ENCODE measurements around the gene SOWAHB.

SOWAHB gene

GRCh38 chr4:76897536-76898384 lies at the start of gene SOWAHB:
Gene SOWAHB, minus strand, starts transcription at chr4:76898144. Its CDS starts 295 bp downstream, at chr4:76897849.
- H3K27me3 Mint-ChIP-seq (ENCODE audit: low read depth): peaks cover 47% of the 10 kb centered on the region
- H3K4me3 Mint-ChIP-seq: peak within 1 kb of the TSS; percentile 52
- no peaks in the 10 kb centered on the region for H3K36me3 Mint-ChIP-seq (ENCODE audit: low read depth)
- H3K9me3 Mint-ChIP-seq: no peaks in the 10 kb centered on the region
- peaks cover 9% of the 10 kb centered on the region for H3K4me1 Mint-ChIP-seq (ENCODE audit: low read depth)
- no peak within 1 kb of the TSS for H3K27ac Mint-ChIP-seq

- Mint-ChIP-seq H3K4me1 (ENCODE audit: low read depth) (peaks cover 10% of the 10 kb centered on the region), H3K9me3 (no peaks in the 10 kb centered on the region), H3K36me3 (ENCODE audit: low read depth) (peaks cover 2% of the 10 kb centered on the region), H3K27me3 (ENCODE audit: low read depth) (peaks cover 79% of the 10 kb centered on the region), H3K4me3 (no peak overlapping the region), H3K27ac (no peak overlapping the region)
These were observed 49.4 kb upstream of the SOWAHB start for GRCh38 chr4:76947369-76947768.

DNA sequence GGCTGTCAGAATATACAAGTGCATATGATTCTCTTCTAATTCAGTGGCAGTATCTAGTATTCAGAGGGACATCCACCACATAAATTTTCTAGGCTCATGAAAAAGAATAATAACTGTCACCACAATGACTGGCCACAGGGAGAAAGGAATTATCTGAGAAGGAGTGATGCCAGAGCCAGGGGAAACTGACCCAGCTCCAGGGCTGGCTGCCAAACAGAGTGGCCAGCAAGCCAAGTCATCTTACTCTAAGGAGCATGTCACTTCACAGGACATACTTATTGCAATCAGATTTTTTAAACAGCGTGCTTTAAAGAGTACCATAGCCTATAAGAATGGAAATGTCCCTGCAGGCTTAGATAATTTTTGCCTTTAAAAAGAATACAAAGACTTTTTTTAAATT lies 45.8 kb upstream of the SOWAHB start:
- peaks cover 75% of the 10 kb centered on the region for H3K27me3 Mint-ChIP-seq (ENCODE audit: low read depth)
- peaks cover 3% of the 10 kb centered on the region for H3K4me1 Mint-ChIP-seq (ENCODE audit: low read depth)
- no peaks in the 10 kb centered on the region for H3K9me3 Mint-ChIP-seq
- H3K27ac Mint-ChIP-seq: no peak overlapping the region
- no peak overlapping the region for H3K4me3 Mint-ChIP-seq
- H3K36me3 Mint-ChIP-seq (ENCODE audit: low read depth): no peaks in the 10 kb centered on the region

DNA sequence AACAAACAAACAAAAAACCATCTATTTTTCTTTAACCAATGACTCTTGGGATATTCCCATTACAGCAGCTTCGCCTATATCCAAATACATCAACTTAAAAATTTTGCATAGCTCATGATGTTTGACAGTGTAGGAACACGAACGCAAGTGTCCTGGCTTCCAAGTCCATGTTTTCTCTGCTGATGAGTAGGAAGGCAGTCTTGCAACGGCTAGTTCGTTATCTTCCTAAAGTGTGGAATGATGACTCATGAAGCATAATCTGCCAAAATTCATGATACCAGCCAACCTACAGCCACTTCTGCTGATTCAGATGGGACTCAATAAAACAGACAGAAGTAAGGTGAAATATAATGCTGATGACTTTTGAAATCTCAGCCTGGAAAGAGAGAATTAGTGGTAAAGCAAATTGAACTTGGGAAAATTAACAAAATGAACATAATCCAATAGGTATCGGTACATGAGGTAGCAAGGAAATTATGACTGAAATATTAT lies 45.2 kb upstream of the SOWAHB start:
- peaks cover 73% of the 10 kb centered on the region for H3K27me3 Mint-ChIP-seq (ENCODE audit: low read depth)
- H3K36me3 Mint-ChIP-seq (ENCODE audit: low read depth): no peaks in the 10 kb centered on the region
- no peak overlapping the region for H3K27ac Mint-ChIP-seq
- no peaks in the 10 kb centered on the region for H3K4me1 Mint-ChIP-seq (ENCODE audit: low read depth)
- H3K4me3 Mint-ChIP-seq: no peak overlapping the region
- H3K9me3 Mint-ChIP-seq: no peaks in the 10 kb centered on the region

DNA sequence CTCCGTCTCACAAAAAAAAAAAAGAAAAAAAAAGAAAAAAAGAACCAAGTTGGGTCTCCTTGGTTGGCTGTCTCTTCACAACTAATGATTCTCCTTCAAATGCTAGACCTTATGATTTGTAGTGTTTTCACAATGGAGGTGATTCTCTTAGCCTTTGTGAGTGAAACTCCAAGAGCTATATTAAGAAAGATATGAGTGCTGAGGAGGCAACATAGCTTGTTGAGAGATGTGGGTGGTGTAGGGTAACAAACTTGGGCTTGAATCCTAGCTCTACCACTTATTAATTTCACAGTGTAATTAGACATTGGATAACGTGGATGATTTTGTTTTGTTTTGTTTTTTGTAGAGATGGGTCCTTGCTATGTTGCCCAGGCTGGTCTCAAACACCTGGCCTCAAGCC lies 41.2 kb upstream of the SOWAHB start:
- peaks cover 60% of the 10 kb centered on the region for H3K27me3 Mint-ChIP-seq (ENCODE audit: low read depth)
- no peaks in the 10 kb centered on the region for H3K36me3 Mint-ChIP-seq (ENCODE audit: low read depth)
- H3K9me3 Mint-ChIP-seq: peaks cover 10% of the 10 kb centered on the region
- no peak overlapping the region for H3K4me3 Mint-ChIP-seq
- H3K27ac Mint-ChIP-seq: no peak overlapping the region
- peaks cover 6% of the 10 kb centered on the region for H3K4me1 Mint-ChIP-seq (ENCODE audit: low read depth)

DNA sequence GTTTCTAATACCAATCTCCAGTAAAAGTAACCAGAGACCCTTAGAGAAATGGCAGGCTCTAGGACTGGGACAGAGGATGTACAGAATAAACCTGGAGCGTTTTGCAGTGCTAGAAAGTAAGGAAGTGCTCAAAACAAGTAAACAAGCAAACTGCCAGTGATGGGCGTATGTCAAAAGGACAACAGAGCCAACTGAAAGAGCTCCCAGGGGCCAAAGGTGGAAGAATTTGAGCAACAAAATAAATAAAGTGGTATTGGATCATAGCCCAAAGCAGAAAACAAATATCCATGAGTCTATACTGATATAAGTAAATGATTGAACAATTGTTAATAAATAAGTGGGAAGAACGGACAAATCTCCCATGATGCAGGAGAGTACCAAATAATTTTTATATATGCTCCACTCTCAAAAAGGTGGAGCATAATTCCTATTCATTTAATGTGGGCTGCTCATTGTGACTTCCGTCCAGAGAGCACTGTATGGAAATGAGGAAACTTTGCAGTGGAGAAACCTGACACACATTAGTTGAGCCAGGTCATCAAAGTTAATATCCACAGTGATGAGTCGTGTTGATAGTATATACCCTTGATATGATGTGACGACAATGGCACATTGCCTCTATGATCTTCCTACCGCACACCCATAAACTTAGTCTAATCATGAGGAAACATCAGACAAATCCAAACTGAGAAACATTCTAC lies 33.8 kb upstream of the SOWAHB start:
- Mint-ChIP-seq H3K4me3 (no peak overlapping the region), H3K36me3 (ENCODE audit: low read depth) (no peaks in the 10 kb centered on the region), H3K9me3 (peaks cover 6% of the 10 kb centered on the region), H3K4me1 (ENCODE audit: low read depth) (peaks cover under 1% of the 10 kb centered on the region), H3K27me3 (ENCODE audit: low read depth) (peaks cover 26% of the 10 kb centered on the region), H3K27ac (no peak overlapping the region)

DNA sequence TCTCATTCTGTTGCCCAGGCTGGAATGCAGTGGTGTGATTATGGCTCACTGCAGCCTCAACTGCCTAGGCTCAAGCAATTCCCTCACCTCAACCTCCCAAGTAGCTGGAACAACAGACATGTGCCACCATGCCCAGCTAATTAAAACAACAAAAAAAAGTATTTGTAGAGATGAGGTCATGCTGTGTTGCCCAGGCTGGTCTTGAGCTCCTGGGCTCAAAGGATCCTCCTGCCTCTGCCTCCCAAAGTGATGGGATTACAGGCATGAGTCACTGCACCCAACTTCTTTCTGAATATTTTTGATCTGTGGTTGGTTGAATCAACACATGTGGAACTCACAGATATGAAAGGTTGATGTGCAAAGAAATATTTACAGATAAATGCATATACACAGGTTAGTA lies 33.1 kb upstream of the SOWAHB start:
- Mint-ChIP-seq H3K27me3 (ENCODE audit: low read depth) (peaks cover 23% of the 10 kb centered on the region), H3K36me3 (ENCODE audit: low read depth) (no peaks in the 10 kb centered on the region), H3K27ac (no peak overlapping the region), H3K9me3 (peaks cover under 1% of the 10 kb centered on the region), H3K4me3 (no peak overlapping the region), H3K4me1 (ENCODE audit: low read depth) (no peaks in the 10 kb centered on the region)

DNA sequence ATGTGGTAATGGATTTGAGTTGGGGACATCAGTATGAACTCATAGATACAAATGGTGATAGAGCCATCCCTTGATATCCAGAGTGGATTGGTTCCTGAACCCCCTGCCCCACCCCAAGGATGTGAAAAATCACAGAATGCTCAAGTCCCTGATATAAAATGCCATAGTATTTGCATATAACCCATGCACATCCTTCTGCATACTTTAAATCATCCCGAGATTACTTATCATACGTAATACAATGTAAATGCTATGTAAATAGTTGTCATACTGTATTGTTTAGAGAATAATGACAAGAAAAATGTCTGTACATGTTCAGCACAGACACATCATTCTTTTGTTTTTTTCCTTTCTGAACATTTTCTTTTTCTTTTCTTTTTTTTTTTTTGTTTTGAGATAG lies 32.7 kb upstream of the SOWAHB start:
- H3K4me1 Mint-ChIP-seq (ENCODE audit: low read depth): no peaks in the 10 kb centered on the region
- peaks cover 23% of the 10 kb centered on the region for H3K27me3 Mint-ChIP-seq (ENCODE audit: low read depth)

GRCh38 chr4:76926841-76927240 lies 28.9 kb upstream of the SOWAHB start:
- Mint-ChIP-seq H3K4me1 (ENCODE audit: low read depth) (no peaks in the 10 kb centered on the region), H3K9me3 (no peaks in the 10 kb centered on the region), H3K36me3 (ENCODE audit: low read depth) (no peaks in the 10 kb centered on the region), H3K27me3 (ENCODE audit: low read depth) (peaks cover 22% of the 10 kb centered on the region), H3K27ac (no peak overlapping the region), H3K4me3 (no peak overlapping the region)

More for the DNA sequence above, 32.7 kb upstream of the SOWAHB start:
- Mint-ChIP-seq H3K4me3 (no peak overlapping the region), H3K27ac (no peak overlapping the region), H3K36me3 (ENCODE audit: low read depth) (no peaks in the 10 kb centered on the region), H3K9me3 (no peaks in the 10 kb centered on the region)

- H3K4me3 Mint-ChIP-seq: no peak overlapping the region
- H3K4me1 Mint-ChIP-seq (ENCODE audit: low read depth): no peaks in the 10 kb centered on the region
- no peak overlapping the region for H3K27ac Mint-ChIP-seq
- H3K36me3 Mint-ChIP-seq (ENCODE audit: low read depth): no peaks in the 10 kb centered on the region
- H3K27me3 Mint-ChIP-seq (ENCODE audit: low read depth): peaks cover 14% of the 10 kb centered on the region
- no peaks in the 10 kb centered on the region for H3K9me3 Mint-ChIP-seq
These were observed 25.8 kb upstream of the SOWAHB start for GRCh38 chr4:76923619-76924357.

DNA sequence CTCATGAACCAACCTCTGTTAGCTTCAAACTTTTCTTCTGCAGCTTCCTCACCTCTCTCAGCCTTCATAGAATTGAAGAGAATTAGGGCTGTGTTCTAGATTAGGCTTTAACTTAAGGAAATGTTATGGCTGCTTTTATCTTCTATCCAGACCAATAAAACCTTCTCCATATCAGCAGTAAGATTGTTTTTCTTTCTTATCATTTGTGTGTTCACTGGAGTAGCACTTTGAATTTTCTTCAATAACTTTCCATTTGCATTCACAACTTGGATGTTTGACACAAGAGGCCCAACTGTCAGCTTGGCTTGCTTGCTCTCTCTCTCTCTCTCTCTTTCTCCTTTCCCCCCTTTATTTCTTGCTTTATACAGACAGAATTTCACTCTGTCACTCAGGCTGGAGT lies 22.8 kb upstream of the SOWAHB start:
- H3K9me3 Mint-ChIP-seq: no peaks in the 10 kb centered on the region
- no peak overlapping the region for H3K27ac Mint-ChIP-seq
- H3K36me3 Mint-ChIP-seq (ENCODE audit: low read depth): no peaks in the 10 kb centered on the region
- H3K27me3 Mint-ChIP-seq (ENCODE audit: low read depth): peaks cover 11% of the 10 kb centered on the region
- H3K4me1 Mint-ChIP-seq (ENCODE audit: low read depth): no peaks in the 10 kb centered on the region
- no peak overlapping the region for H3K4me3 Mint-ChIP-seq

DNA sequence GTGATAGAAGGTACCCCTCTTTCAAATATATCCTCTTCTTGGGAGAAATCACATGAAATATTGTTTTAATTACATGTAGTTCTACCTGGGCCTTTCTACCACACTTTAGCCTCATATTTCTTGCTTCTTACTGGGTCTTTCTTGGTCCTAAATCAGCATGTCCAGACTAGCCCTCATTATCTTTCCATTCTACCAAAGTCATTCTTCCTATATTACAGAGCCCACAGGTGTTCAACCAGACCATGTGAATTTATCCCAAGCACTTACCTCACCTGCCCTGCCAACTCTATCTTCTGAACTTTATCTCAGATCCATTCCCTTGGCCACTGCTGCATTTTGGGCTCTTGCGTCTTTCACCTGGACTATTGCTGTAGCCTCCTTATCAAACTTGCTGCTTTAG lies 11.8 kb upstream of the SOWAHB start:
- Mint-ChIP-seq H3K4me3 (no peak overlapping the region), H3K27me3 (ENCODE audit: low read depth) (peaks cover 42% of the 10 kb centered on the region), H3K9me3 (no peaks in the 10 kb centered on the region), H3K4me1 (ENCODE audit: low read depth) (no peaks in the 10 kb centered on the region), H3K27ac (no peak overlapping the region), H3K36me3 (ENCODE audit: low read depth) (no peaks in the 10 kb centered on the region)

GRCh38 chr4:76905521-76905920 lies 7.6 kb upstream of the SOWAHB start:
- H3K4me3 Mint-ChIP-seq: no peak overlapping the region
- H3K36me3 Mint-ChIP-seq (ENCODE audit: low read depth): no peaks in the 10 kb centered on the region
- no peaks in the 10 kb centered on the region for H3K4me1 Mint-ChIP-seq (ENCODE audit: low read depth)
- peaks cover 28% of the 10 kb centered on the region for H3K27me3 Mint-ChIP-seq (ENCODE audit: low read depth)
- H3K9me3 Mint-ChIP-seq: no peaks in the 10 kb centered on the region
- no peak overlapping the region for H3K27ac Mint-ChIP-seq

- H3K4me1 Mint-ChIP-seq (ENCODE audit: low read depth): no peaks in the 10 kb centered on the region
- no peak overlapping the region for H3K27ac Mint-ChIP-seq
- H3K9me3 Mint-ChIP-seq: no peaks in the 10 kb centered on the region
- H3K36me3 Mint-ChIP-seq (ENCODE audit: low read depth): no peaks in the 10 kb centered on the region
- no peak overlapping the region for H3K4me3 Mint-ChIP-seq
- peaks cover 31% of the 10 kb centered on the region for H3K27me3 Mint-ChIP-seq (ENCODE audit: low read depth)
These were observed 6.8 kb upstream of the SOWAHB start for GRCh38 chr4:76904646-76905190.
